ENCODE results near the gene BCL6B. TPM values are rescaled to one million over a fixed set of nuclear protein-coding genes. Genes with fewer than 3 reads are reported as not detected.
A peak's percentile ranks its signal among the peaks of the same experiment; 100 is the strongest.
"Not testable (repeated sequence)": the region's sequence is repeated elsewhere in the genome, so short reads cannot be mapped to it uniquely, and the experiment has no call there.

The BCL6B gene
- total RNA-seq, 2 experiments from 2014 or later = 0.40 TPM

DNA sequence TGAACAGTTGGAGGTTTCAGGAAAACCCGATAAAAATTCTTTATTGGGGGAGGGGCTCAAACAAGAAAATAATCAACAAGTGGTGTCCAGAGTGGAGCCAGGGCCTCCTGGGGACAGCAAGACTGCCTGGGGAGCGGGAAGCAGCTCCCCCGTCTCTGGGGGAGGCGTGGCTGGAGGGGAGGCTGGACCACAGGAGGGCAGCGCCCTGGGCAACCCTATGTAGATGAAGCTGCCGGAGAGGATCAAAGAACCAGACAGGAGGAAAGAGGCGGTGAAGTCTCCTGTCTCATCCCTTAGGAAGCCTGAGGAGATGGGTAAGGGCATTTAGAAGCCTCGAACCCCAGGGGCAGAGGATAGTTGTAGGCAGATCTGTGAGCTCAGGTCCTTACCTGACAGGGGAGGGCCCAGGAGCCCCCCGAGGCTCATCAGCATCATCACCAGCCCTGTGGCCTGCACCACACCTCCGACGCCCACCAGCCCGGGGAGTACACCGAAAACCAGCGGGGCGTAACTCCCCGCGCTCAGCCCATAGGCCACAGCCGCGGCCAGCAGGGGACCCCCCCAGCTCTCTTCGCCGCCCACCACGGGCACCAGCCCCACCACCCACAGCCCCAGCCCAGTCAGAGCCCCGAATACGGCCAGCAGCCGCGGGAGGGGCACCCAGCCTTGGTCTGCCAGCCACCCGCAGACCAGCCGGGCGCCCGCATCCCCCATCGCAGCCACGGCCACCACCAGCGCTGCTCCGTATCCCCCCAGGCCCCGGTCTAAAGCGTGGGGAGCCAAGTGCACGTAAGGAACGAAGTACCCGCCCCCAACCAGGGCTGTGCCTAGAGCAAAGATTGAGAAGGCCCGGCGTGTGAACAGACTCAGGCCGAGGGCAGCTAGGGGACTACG, 19.0 kb downstream of the BCL6B start:
- Mint-ChIP-seq H3K4me1 (peaks cover 47% of the 10 kb centered on the region), H3K9me3 (no peaks in the 10 kb centered on the region), H3K4me3 (peak overlapping the region; percentile 52), H3K27me3 (peaks cover 11% of the 10 kb centered on the region), H3K27ac (no peak overlapping the region), H3K36me3 (ENCODE audit: low read depth) (peaks cover 7% of the 10 kb centered on the region)
- POLR2A ChIA-PET = interaction anchor here (0.7 kb wide), 1 partner anchor 444 kb away, joined by 13 read pairs; no protein-coding TSS in a partner anchor
- no peak for DNase-seq
- CTCF ChIA-PET = interaction anchor here (0.6 to 1.6 kb wide), 5 partner anchors 20 to 451 kb away, joined by 3 to 4 read pairs (median 3); no protein-coding TSS in a partner anchor

- Mint-ChIP-seq H3K27ac (no peak overlapping the region), H3K27me3 (peaks cover 11% of the 10 kb centered on the region), H3K4me1 (peaks cover 49% of the 10 kb centered on the region), H3K9me3 (no peaks in the 10 kb centered on the region), H3K4me3 (peak overlapping the region; percentile 52), H3K36me3 (ENCODE audit: low read depth) (peaks cover 7% of the 10 kb centered on the region)
- ChIA-PET CTCF (interaction anchor here (1.0 to 1.3 kb wide), 3 partner anchors 21 to 91 kb away, joined by 3 to 4 read pairs (median 3); no protein-coding TSS in a partner anchor), POLR2A (no interaction called here)
- no peak for DNase-seq
Observed at GRCh38 chr17:7042501-7043181, 19.8 kb downstream of the BCL6B start.

- Mint-ChIP-seq H3K4me3 (peak overlapping the region; percentile 52), H3K27ac (no peak overlapping the region), H3K27me3 (peaks cover 11% of the 10 kb centered on the region), H3K9me3 (no peaks in the 10 kb centered on the region), H3K36me3 (ENCODE audit: low read depth) (peaks cover 7% of the 10 kb centered on the region), H3K4me1 (peaks cover 45% of the 10 kb centered on the region)
- CTCF ChIA-PET = interaction anchor here (1.0 kb wide), 1 partner anchor 27 kb away, joined by 3 read pairs; no protein-coding TSS in a partner anchor
- DNase-seq = no peak
- POLR2A ChIA-PET = no interaction called here
Observed at GRCh38 chr17:7043182-7043496, 20.3 kb downstream of the BCL6B start.

DNA sequence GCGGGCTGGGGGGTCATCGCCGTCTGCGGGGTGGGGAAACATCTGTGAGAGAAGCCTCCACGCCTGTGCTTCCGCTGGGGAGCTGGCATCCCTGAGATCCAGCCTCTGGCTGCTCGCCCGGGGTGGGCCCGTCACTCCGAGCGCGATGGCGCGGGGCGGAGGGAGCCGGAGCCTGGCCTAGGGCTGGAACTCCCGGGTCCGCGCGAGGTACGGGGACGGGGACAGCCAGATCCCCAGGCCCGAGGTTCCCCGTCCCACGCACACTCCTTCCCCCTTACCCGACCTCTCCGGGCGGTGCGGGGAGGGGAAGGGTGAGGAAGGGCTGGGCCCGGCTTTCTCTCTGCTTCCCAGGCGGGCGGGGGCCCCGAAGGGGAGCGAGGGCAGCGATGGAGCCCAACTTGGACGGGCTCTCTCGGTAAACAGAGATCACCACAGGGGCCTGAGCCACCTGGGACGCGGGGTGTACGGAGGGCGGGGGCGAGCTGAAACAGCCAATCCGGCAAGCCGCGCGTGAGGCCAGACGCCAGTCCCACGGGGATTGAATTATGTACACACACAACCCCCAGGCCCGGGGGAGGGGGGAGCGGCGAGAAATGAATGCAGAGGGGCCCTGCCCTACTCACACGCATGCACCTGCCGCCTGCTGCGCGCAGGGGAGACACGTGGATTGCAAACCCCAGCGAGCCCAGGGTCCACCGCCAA, 20.8 kb downstream of the BCL6B start, which contains the start of gene SLC16A11:
TSS of gene SLC16A11 (minus strand) at position 596 of the 702 bp plus-strand sequence. CDS start at position 17, 579 bp downstream.
- ChIA-PET POLR2A (no interaction called here), CTCF (interaction anchor here (1.0 to 3.4 kb wide), 3 partner anchors 21 to 93 kb away, joined by 3 to 18 read pairs (median 15); partner anchors contain the start of gene BCL6B)
- Mint-ChIP-seq H3K27ac (no peak within 1 kb of the TSS), H3K4me3 (peak within 1 kb of the TSS; percentile 52), H3K36me3 (ENCODE audit: low read depth) (peaks cover 5% of the 10 kb centered on the region), H3K4me1 (peaks cover 40% of the 10 kb centered on the region), H3K9me3 (no peaks in the 10 kb centered on the region), H3K27me3 (peaks cover 11% of the 10 kb centered on the region)
- peak; percentile 24 for DNase-seq

DNA sequence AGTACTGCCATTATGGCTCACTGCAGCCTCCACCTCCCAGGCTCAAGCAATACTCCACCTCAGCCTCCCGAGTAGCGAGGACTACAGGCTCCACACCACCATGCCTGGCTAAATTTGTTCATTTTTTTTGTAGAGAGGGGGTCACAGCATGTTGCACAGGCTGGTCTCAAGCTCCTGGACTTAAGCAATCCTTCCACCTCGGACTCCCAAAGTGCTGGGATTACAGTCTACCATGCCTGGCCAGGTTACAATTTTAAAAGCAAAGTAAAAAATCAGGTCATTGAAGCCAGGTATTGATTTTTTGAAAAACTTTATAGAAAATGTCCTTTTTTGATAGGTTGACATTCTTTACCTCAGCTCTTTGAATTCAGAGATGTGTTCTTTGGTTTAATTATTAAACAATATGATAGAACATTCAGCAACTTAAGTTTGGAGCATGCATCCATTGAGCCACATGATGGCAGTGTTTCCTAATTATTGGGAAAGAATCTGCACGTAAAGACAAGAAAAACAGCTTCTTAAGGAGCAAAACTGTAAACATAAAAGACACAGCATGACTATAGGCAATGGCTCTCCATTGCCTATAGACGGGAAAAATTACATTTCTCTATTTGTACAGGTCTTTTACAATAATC, 22.8 kb downstream of the BCL6B start:
- H3K27me3 Mint-ChIP-seq = peaks cover 11% of the 10 kb centered on the region
- H3K36me3 Mint-ChIP-seq (ENCODE audit: low read depth) = no peaks in the 10 kb centered on the region
- H3K9me3 Mint-ChIP-seq = no peaks in the 10 kb centered on the region
- DNase-seq = peak; percentile 75
- POLR2A ChIA-PET = interaction anchor here (1.7 kb wide), 1 partner anchor 174 kb away, joined by 5 read pairs; the partner anchor contains the start of genes ACADVL and DLG4
- peak overlapping the region; percentile 86 for H3K27ac Mint-ChIP-seq
- CTCF ChIA-PET = interaction anchor here (0.6 to 3.4 kb wide), 18 partner anchors 8 to 251 kb away, joined by 3 to 19 read pairs (median 8); partner anchors contain the start of genes ASGR1, BCL6B and SLC16A13
- H3K4me3 Mint-ChIP-seq = peak overlapping the region; percentile 69
- peaks cover 31% of the 10 kb centered on the region for H3K4me1 Mint-ChIP-seq

DNA sequence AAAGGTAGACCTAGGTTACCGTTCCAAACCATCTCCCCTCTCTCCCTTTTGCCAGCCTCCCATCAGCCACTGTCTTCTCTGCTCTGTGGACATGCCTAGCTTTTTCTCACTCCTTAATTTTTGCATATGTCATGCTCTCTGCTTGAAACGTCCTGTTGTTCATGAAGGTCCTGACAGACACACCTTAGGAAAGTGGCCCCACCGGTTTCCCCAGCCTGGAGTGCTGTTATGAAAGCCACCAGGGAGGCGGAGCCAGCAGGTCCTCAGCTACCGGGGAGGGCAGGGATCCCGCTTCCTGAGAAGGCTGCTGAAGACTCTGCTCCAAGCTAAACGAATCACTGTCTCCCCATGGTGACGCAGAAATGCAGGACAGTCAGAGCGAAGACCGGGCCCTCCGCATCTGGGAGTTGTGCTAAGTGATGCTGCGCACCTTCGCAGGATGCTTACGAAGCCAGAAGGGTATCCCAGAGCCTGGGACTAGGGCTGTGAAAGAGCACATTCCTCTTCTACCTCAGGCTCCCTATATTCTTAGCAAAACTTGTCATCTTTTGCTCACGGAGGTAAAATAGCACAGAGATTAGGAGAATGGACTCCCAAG, 23.4 kb downstream of the BCL6B start:
- peaks cover 31% of the 10 kb centered on the region for H3K4me1 Mint-ChIP-seq
- CTCF ChIA-PET = interaction anchor here (0.6 to 3.4 kb wide), 17 partner anchors 9 to 250 kb away, joined by 3 to 19 read pairs (median 8); partner anchors contain the start of genes ASGR1, BCL6B and SLC16A13

GRCh38 chr17:7046725-7047397, 24.0 kb downstream of the BCL6B start:
- ChIA-PET POLR2A (interaction anchor here (1.7 kb wide), 1 partner anchor 173 kb away, joined by 5 read pairs; the partner anchor contains the start of genes ACADVL and DLG4), CTCF (interaction anchor here (1.1 to 3.4 kb wide), 15 partner anchors 10 to 250 kb away, joined by 3 to 19 read pairs (median 9); partner anchors contain the start of genes ASGR1, BCL6B and SLC16A13)
- peaks cover 28% of the 10 kb centered on the region for H3K4me1 Mint-ChIP-seq
- DNase-seq = peak; percentile 87
- H3K27me3 Mint-ChIP-seq = peaks cover 11% of the 10 kb centered on the region
- H3K27ac Mint-ChIP-seq = peak overlapping the region; percentile 86
- H3K36me3 Mint-ChIP-seq (ENCODE audit: low read depth); H3K9me3 Mint-ChIP-seq: not testable (repeated sequence)
- H3K4me3 Mint-ChIP-seq = peak overlapping the region; percentile 69

More for the DNA sequence above, 23.4 kb downstream of the BCL6B start:
- Mint-ChIP-seq H3K4me3 (peak overlapping the region; percentile 69), H3K27ac (peak overlapping the region; percentile 86), H3K9me3 (no peaks in the 10 kb centered on the region), H3K36me3 (ENCODE audit: low read depth) (no peaks in the 10 kb centered on the region), H3K27me3 (peaks cover 11% of the 10 kb centered on the region)
- POLR2A ChIA-PET = interaction anchor here (1.7 kb wide), 1 partner anchor 174 kb away, joined by 5 read pairs; the partner anchor contains the start of genes ACADVL and DLG4
- peak; percentile 48 for DNase-seq

DNA sequence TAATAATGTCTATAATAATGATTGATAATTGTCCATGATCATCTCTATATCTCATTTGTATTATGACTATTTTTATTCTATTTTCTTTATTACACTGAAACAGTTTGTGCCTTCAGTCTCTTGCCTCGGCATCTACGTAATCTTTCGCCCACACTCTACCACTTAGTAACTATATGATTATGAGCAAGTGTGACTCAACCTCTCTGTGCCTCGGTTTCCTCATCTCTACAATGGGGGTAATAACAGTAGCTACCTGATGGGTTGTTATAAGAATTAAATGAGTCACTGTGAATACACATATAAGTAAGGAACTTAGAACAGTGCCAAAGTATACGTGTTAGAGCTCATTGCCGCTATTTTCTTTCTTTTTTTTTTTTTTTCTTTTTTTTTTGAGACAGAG, 24.7 kb downstream of the BCL6B start:
- H3K27ac Mint-ChIP-seq = no peak overlapping the region
- peaks cover 11% of the 10 kb centered on the region for H3K27me3 Mint-ChIP-seq
- H3K4me1 Mint-ChIP-seq = peaks cover 25% of the 10 kb centered on the region
- H3K9me3 Mint-ChIP-seq = no peaks in the 10 kb centered on the region
- H3K4me3 Mint-ChIP-seq = no peak overlapping the region
- no peak for DNase-seq
- ChIA-PET POLR2A (no interaction called here), CTCF (interaction anchor here (0.7 to 1.7 kb wide), 4 partner anchors 12 to 147 kb away, joined by 4 to 6 read pairs (median 6); partner anchors contain the start of gene SLC16A13)
- H3K36me3 Mint-ChIP-seq (ENCODE audit: low read depth) = no peaks in the 10 kb centered on the region

DNA sequence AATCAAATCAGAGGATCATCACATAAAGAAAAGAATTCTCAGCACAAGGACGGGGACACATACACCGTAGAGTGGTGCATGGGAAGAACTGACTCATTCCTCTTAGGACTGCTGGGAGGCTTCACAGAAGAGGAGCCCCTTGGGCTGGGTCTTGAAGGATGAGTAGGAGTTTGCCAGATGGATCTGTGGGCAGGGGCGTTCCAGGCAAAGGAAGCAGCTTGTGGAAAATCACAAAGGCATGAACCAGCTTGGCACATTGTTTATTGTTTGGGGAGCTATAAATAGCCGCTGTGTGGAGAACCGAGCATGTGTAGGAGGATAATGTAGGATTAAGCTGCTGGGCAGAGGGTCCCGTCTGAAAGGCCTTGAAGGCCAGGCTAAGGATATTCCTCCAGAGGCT, 26.1 kb downstream of the BCL6B start:
- Mint-ChIP-seq H3K4me1 (peaks cover 18% of the 10 kb centered on the region), H3K36me3 (ENCODE audit: low read depth) (no peaks in the 10 kb centered on the region), H3K4me3 (no peak overlapping the region), H3K27ac (no peak overlapping the region), H3K9me3 (no peaks in the 10 kb centered on the region), H3K27me3 (peaks cover 3% of the 10 kb centered on the region)
- DNase-seq = no peak
- ChIA-PET POLR2A (no interaction called here), CTCF (interaction anchor here (1.7 kb wide), 1 partner anchor 128 kb away, joined by 5 read pairs; no protein-coding TSS in a partner anchor)

DNA sequence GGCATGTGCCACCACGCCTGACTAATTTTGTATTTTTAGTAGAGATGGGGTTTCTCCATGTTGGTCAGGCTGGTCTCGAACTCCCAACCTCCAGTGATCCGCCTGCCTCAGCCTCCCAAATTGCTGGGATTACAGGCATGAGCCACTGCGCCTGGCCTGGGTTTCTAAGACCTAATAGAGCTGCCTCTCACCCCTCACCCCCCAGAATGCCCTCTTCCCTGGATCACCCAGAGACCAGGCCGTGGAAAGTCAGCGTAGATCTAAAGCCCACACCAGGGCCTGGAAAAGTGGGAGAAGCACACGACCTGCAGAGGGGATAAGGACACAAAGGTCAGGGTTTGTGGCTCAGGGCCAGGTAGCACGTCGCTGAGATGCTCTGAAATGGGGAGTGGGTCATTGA, 27.7 kb downstream of the BCL6B start:
- H3K4me3 Mint-ChIP-seq; H3K36me3 Mint-ChIP-seq (ENCODE audit: low read depth); POLR2A ChIA-PET; DNase-seq; H3K27me3 Mint-ChIP-seq; H3K9me3 Mint-ChIP-seq; H3K27ac Mint-ChIP-seq: not testable (repeated sequence)
- CTCF ChIA-PET = interaction anchor here (0.6 to 2.5 kb wide), 5 partner anchors 13 to 138 kb away, joined by 3 to 16 read pairs (median 3); no protein-coding TSS in a partner anchor
- peaks cover 18% of the 10 kb centered on the region for H3K4me1 Mint-ChIP-seq

GRCh38 chr17:7056386-7056785, 33.5 kb downstream of the BCL6B start:
- Mint-ChIP-seq H3K27ac (no peak overlapping the region), H3K4me3 (no peak overlapping the region), H3K9me3 (no peaks in the 10 kb centered on the region), H3K36me3 (ENCODE audit: low read depth) (no peaks in the 10 kb centered on the region), H3K27me3 (no peaks in the 10 kb centered on the region), H3K4me1 (peaks cover 6% of the 10 kb centered on the region)
- POLR2A ChIA-PET = no interaction called here
- CTCF ChIA-PET = interaction anchor here (0.7 to 3.7 kb wide), 3 partner anchors 10 to 79 kb away, joined by 3 to 14 read pairs (median 3); no protein-coding TSS in a partner anchor
- no peak for DNase-seq

Data from activated CD4-positive, alpha-beta T cell treated with anti-CD3 and anti-CD28 coated beads, Interleukin-2, amount 10 ng/mL, durations not matched to agents 7 days and 5 days (primary cell).